HG02623 (cell line): ENCODE measurements around the gene KANK4.

ENCODE experiments used
- ATAC-seq: cut with Tn5 transposase; IDR thresholded peaks from one replicate; pipeline ENCODE4 v1.9.1; 2021; ENCODE audit warnings: moderate library complexity; ENCODE audit not compliant: unreplicated experiment

The KANK4 gene

GRCh38 chr1:62337706-62338631 is 18.7 kb upstream of the KANK4 start:
- ATAC-seq, result no peak

- ATAC-seq, result no peak
Measured at GRCh38 chr1:62336995-62337705, 17.9 kb upstream of the KANK4 start.

- no peak for ATAC-seq
Measured at GRCh38 chr1:62336638-62336994, 17.4 kb upstream of the KANK4 start.

- ATAC-seq, result no peak
Measured at GRCh38 chr1:62335656-62336055, 16.4 kb upstream of the KANK4 start.

DNA sequence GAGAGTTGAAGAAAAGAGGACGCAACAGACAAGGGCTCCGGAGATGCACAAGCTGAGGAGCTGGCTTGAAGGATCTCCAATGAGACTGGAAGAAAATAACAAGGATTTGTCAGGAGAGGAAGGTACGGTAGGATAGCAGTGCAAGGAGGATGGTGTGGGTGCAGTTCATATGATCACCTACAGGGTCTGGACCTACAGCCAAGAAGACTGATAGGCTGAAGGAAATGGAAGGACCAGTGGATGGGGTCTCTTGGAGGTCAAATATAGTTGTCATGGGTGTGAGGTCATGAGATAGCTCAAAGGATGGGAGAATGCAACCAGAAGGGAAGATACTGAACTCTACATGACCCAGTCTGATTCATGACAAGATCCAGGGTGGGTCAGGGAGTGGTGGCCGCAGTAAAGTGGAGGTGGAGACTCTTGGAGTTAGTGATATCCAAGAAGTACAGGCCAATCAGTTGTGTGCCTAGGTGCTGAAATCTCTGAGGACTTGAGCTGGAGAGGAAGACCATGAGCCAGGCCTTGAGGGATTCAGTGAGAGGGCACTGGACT is 15.3 kb upstream of the KANK4 start:
- no peak for ATAC-seq

- no peak for ATAC-seq
Measured at GRCh38 chr1:62333441-62333840, 14.2 kb upstream of the KANK4 start.

GRCh38 chr1:62327360-62328055 is 8.3 kb upstream of the KANK4 start:
- ATAC-seq, result no peak

GRCh38 chr1:62325681-62326080 is 6.4 kb upstream of the KANK4 start:
- ATAC-seq, result no peak

DNA sequence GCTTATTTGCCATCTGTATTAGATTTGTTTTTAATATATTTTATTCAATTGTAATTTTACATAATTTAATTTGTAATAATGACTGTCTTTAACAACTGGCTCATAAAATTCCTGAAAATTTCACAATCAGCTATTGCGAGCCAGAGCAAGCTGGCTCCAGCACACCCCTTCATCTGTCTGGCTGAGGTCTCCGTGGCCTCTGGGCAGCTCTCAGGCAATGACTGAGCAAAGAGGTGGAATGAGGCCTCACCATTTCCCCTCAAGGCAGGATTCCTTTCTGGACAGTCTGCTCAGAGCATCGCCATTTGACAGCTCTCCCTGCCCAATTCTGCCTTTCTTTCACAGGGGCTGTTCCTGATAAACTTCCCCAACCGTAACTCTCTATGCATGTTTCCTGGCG is 5.8 kb upstream of the KANK4 start:
- no peak for ATAC-seq

DNA sequence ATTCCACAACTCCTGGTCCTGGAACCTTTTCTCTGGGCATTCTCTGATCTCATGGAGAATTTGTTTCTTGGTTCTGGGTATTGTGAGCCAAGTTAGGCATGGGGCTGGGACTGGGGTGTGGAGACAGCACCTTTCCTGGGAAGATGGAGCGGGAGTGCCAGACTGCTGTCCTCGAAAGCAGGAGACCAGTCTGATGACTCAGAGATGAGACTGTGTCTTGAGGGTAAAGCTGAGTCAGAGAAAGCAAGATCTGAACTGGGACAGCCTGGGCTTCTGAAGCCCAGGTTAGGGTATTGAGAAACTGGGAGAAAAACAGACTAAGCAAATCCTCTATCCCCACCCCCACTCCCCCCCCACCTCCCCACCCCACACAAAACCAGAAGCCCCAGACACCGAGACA is 2.2 kb upstream of the KANK4 start:
- no peak for ATAC-seq

- ATAC-seq, result no peak
Measured at GRCh38 chr1:62318320-62318755, 896 bp downstream of the KANK4 start.

DNA sequence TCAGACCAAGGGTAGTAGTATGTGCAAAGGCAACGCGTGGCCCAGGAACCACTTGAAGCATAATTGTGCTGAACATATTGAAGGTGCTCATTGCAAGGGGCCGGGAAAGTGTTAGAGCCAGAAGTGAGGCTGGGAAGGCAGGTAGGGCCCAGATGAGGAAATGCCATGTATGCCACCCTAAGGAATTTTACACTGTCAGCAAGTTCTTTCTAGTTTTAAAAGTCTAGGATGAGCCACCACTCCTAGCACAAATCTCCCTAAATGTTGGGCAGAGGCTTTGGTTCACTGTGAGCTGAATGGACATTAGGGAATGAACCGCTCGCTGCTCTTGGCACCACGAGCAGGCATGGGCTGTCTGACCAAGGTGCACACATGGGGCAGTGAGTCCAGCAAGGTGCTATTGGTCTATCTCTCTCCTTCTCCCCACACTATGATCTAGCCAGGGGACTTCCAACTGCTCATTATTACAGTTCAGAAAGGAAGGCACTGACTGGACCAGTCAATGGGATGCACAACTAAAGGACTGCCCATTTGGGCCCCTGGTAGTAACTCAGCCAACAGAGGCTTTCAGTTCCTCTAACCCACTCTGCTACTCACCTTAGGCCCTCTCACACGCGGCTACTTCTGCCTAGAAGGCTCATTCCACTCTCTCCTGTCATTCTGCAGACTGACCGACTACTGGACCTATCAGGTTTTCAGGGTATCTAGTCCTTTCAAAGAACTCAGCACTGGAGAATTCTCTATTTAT is 2.0 kb downstream of the KANK4 start:
- no peak for ATAC-seq

- ATAC-seq, result no peak
Measured at GRCh38 chr1:62316135-62316534, 3.1 kb downstream of the KANK4 start.

GRCh38 chr1:62315387-62315786 is 3.8 kb downstream of the KANK4 start:
- ATAC-seq, result no peak

DNA sequence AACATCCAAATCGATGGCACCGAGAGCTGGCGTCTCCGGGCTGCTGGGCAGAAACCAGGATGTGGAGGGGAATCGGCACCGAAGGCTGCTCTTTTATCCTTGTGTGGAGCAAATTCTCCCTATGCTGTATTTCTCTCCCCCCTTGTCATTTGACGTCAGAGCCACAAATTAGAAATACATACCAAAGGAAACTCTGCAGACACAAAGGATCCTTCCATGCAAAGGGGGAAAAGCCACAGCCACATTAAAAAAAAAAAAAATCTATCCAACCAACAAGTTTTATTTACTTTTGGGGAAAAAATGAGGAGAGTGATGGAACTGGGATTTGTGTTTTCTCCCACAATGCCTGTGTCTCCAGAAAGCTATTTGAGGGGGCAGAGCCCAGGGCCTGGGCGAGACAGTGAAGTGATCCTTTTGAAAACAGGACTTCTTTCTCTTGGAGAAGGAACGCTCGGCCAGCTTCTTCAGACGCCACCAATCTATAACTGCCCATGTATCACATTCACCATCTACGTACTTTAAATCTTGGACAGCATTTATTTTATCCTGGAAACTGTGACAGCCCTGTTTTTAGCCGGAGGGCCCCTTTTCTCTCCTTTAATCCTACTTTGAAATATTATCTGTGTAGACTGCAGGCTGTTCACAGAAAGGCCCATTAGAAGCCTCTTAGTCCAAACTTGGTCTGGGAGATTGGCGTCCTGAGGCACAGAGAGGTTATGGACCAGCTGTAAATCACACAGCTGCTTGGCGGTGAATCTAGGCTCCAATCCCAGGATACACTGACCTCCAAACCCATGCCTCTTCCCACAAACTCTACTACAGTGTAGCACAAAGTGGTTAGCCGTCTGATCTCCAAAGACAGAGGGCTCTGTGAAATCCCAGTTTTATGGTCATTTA is 4.5 kb downstream of the KANK4 start:
- ATAC-seq, result no peak

GRCh38 chr1:62312698-62313097 is 6.5 kb downstream of the KANK4 start:
- ATAC-seq, result no peak

- no peak for ATAC-seq
Measured at GRCh38 chr1:62311473-62311943, 7.7 kb downstream of the KANK4 start.

GRCh38 chr1:62309906-62310305 is 9.3 kb downstream of the KANK4 start:
- ATAC-seq, result no peak

DNA sequence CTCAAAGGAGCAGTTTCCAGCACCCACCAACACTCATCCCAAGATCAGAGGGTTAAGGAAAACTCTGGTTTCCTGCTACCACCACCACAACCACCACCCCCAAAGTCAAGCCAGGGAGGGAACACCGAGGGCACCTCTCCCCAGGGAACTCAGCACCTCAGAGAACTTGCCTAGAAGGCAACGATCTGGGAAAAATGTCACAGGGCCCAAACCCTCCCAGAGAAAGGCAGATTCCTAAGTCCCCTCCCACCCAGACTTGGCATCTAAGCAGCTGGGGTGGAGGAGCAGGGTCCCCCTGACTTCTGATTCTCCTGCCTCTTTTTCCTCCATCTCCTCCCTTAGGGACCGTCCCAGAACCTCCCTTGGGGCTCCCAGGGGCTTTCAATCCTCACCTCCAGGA is 10.6 kb downstream of the KANK4 start:
- ATAC-seq, result no peak
